Endothelial cell of umbilical vein (primary cell): ENCODE data around the gene TMEM139. TPM values are rescaled to one million over a fixed set of nuclear protein-coding genes. Genes with fewer than 3 reads are reported as not detected.

Experiments used
- BruUV-seq: library from RNA; stranded (reverse); fragments of 400-500 nt; replicated peaks from 2 replicates; lab custom pipeline; 2021; lab: Mats Ljungman, UMichigan
- CTCF ChIA-PET: fragments of 300-600, 350-600 bp; sonication (Branson Sonifier 250); formaldehyde crosslinking; loops from one replicate; lab custom pipeline; 2021; ENCODE audit warnings: antibody characterized with exemption, inconsistent platforms; lab: Charles Lee
- POLR2A ChIA-PET: fragments of 300-600, 350-600 bp; sonication (Branson Sonifier 250); formaldehyde crosslinking; loops from one replicate; lab custom pipeline; 2021; ENCODE audit warnings: antibody characterized with exemption, inconsistent platforms; lab: Charles Lee
- DNase-seq: peaks from one replicate; pipeline ENCODE4 v3.0.0-alpha.2; 2011; ENCODE audit warnings: low read depth, low spot score
- FAIRE-seq: peaks from 2 replicates; lab custom pipeline; 2011; peaks lifted over from hg19 to GRCh38; lab: Jason Lieb, UNC
- H2AFZ ChIP-seq: 2 replicates; pipeline ENCODE4 v1.6.0; 2012; ENCODE audit warnings: low read depth, low read length, control low read depth, inconsistent platforms
- H3K27ac ChIP-seq: 2 replicates; pipeline ENCODE4 v1.5.1; 2011; ENCODE audit warnings: low read depth, mild to moderate bottlenecking, control low read depth, low read length, moderate library complexity; ENCODE audit not compliant: insufficient read depth
- H3K27me3 ChIP-seq, 2 experiments: 2 replicates each; pipeline versions ENCODE4 v1.6.0 to v1.6.1; 2011; ENCODE audit warnings: low read length in 2 of 2, mixed read lengths in 1 of 2; ENCODE audit not compliant: control insufficient read depth in 2 of 2, insufficient read depth in 2 of 2
- H3K36me3 ChIP-seq, 2 experiments: 2 replicates in 1 of 2; 3 replicates in 1 of 2; pipeline ENCODE4 v1.5.1; 2011; ENCODE audit warnings: low read length in 2 of 2, mild to moderate bottlenecking in 1 of 2, moderate library complexity in 1 of 2; ENCODE audit not compliant: control insufficient read depth in 2 of 2, insufficient read depth in 2 of 2; ENCODE audit errors: extremely low read depth in 1 of 2
- H3K4me1 ChIP-seq: 3 replicates; pipeline ENCODE4 v1.5.1; 2011; ENCODE audit warnings: mild to moderate bottlenecking, low read length; ENCODE audit not compliant: control insufficient read depth, insufficient read depth; ENCODE audit errors: extremely low read depth
- H3K4me2 ChIP-seq: 2 replicates; pipeline ENCODE4 v1.6.1; 2011; ENCODE audit warnings: low read length, control low read depth, mixed read lengths; ENCODE audit not compliant: insufficient read depth
- H3K4me3 ChIP-seq, 3 experiments: fragments of 200-600 bp in 1 of 3; sonication (generic), shearing (Covaris generic) in 1 of 3; replicated peaks in 1 of 3; 2 replicates each; pipeline ENCODE4 v1.5.1; 2011 to 2016; ENCODE audit warnings: control low read depth in 3 of 3, low read length in 3 of 3, mild to moderate bottlenecking in 2 of 3, inconsistent platforms in 1 of 3, low read depth in 1 of 3, moderate library complexity in 1 of 3; ENCODE audit not compliant: insufficient read depth in 1 of 3
- H3K79me2 ChIP-seq: 2 replicates; pipeline ENCODE4 v1.6.0; 2012; ENCODE audit warnings: low read length, inconsistent platforms; ENCODE audit not compliant: control insufficient read depth, insufficient read depth
- H3K9ac ChIP-seq: replicated peaks from 2 replicates; pipeline ENCODE3; 2011; ENCODE audit warnings: low read length, control low read depth; ENCODE audit not compliant: insufficient read depth; ENCODE audit errors: extremely low read depth
- H3K9me1 ChIP-seq: replicated peaks from 3 replicates; pipeline ENCODE4 v1.6.0; 2011; ENCODE audit warnings: mild to moderate bottlenecking, low read length; ENCODE audit not compliant: control insufficient read depth, insufficient read depth; ENCODE audit errors: extremely low read depth
- H3K9me3 ChIP-seq: replicated peaks from 2 replicates; pipeline ENCODE4 v1.5.1; 2012; ENCODE audit warnings: low read length, inconsistent platforms; ENCODE audit not compliant: control insufficient read depth, insufficient read depth
- H4K20me1 ChIP-seq: replicated peaks from 2 replicates; pipeline ENCODE3; 2011; ENCODE audit warnings: mild to moderate bottlenecking, low read length; ENCODE audit not compliant: control insufficient read depth, insufficient read depth; ENCODE audit errors: extremely low read depth
- CTCF ChIP-seq, 2 donors: IDR thresholded peaks; 1 replicate in 1 of 2; 2 replicates in 1 of 2; pipeline ENCODE4 v1.5.1; 2011; ENCODE audit warnings: low read length in 2 of 2, mild to moderate bottlenecking in 2 of 2, moderate library complexity in 2 of 2, control low read depth in 1 of 2, inconsistent platforms in 1 of 2, low read depth in 1 of 2; ENCODE audit not compliant: insufficient read depth in 1 of 2; ENCODE audit errors: extremely low read depth in 1 of 2
- EZH2 ChIP-seq: IDR thresholded peaks from 2 replicates; pipeline ENCODE4 v1.6.1; 2012; ENCODE audit warnings: borderline replicate concordance, low read depth, mild to moderate bottlenecking, moderate library complexity, low read length, inconsistent platforms; ENCODE audit not compliant: severe bottlenecking
- POLR2A ChIP-seq: IDR thresholded peaks from 2 replicates; pipeline ENCODE4 v1.6.1; 2012; ENCODE audit warnings: low read depth, mild to moderate bottlenecking, control low read depth, low read length
- dilution Hi-C: fragments of 300-500 bp; cut with MboI; formaldehyde crosslinking; loops from one replicate; pipeline ENCODE4 v1.15.0; 2019; ENCODE audit warnings: low sequenced_read_pairs; ENCODE audit not compliant: extremely low pct_ligation_motif_present
- intact Hi-C: fragments of 100-400 bp; cut with micrococcal nuclease; formaldehyde crosslinking; loops from one replicate; pipeline ENCODE4 v1.10.0; 2022
- polyA plus RNA-seq, 4 experiments: library from polyadenylated mRNA; depleted of rRNA in 3 of 4; stranded (reverse) in 3 of 4; unstranded in 1 of 4; fragments of >200 nt; gene quantifications; 2 replicates each; pipeline versions ENCODE4 v1.2.1 to v1.2.3, GENCODE V29; 2011 to 2012; ENCODE audit warnings: missing spikeins in 1 of 4
- total RNA-seq: library from RNA; stranded (reverse); gene quantifications from 2 replicates; pipeline ENCODE4 v1.2.3, GENCODE V29; 2021

TMEM139 gene
- total and polyA plus RNA-seq, 2 donors (not counting 3 experiments of a cell fraction or from before 2014, with no cell fraction given) = 0.37 TPM; not detected in 1

- CTCF ChIA-PET = interaction anchor here (1.7 to 2.6 kb wide), 2 partner anchors 10 to 35 kb away, joined by 5 to 13 read pairs; no protein-coding TSS in a partner anchor
Observed at GRCh38 chr7:143250199-143250598, 34.6 kb upstream of the TMEM139 start.

More at GRCh38 chr7:143250199-143250598, 34.6 kb upstream of the TMEM139 start:
- POLR2A ChIA-PET = no interaction called here
- dilution Hi-C loops = no loop called here
- intact Hi-C loops = no loop called here
- no TSS peak for BruUV-seq
- H3K36me3 ChIP-seq = no peaks in the 10 kb centered on the region
- FAIRE-seq (no peak), DNase-seq (no peak)
- H3K4me3 ChIP-seq = no peak overlapping the region
- H3K9me3 ChIP-seq = no peaks in the 10 kb centered on the region
- peaks cover 4% of the 10 kb centered on the region for H3K4me1 ChIP-seq
- H3K79me2 ChIP-seq = no peaks in the 10 kb centered on the region
- no peak overlapping the region for H3K27ac ChIP-seq
- H3K4me2 ChIP-seq = no peak overlapping the region
- H3K27me3 ChIP-seq = peaks cover 0 to 5% of the 10 kb centered on the region in 2 experiments
- no peaks in the 10 kb centered on the region for H3K9me1 ChIP-seq
- no peak for TF ChIP-seq POLR2A
- no peak for TF ChIP-seq CTCF (IDR thresholded peaks at IDR 0.05; ENCODE audit: extremely low read depth in 1 of 2, insufficient read depth in 1 of 2, low read depth in 1 of 2, low read length in 2 of 2)
- no peak for TF ChIP-seq EZH2
- no peaks in the 10 kb centered on the region for H4K20me1 ChIP-seq
- H2AFZ ChIP-seq = no peak overlapping the region
- H3K9ac ChIP-seq = no peak overlapping the region
